ENCODE measurements around the gene ASIC3. TPM values are rescaled to one million over a fixed set of nuclear protein-coding genes. Genes with fewer than 3 reads are reported as not detected.

The ASIC3 gene
- total RNA-seq, 3 donors from 2014 or later, result 1.2 to 6.5 (median 3.4) TPM

DNA sequence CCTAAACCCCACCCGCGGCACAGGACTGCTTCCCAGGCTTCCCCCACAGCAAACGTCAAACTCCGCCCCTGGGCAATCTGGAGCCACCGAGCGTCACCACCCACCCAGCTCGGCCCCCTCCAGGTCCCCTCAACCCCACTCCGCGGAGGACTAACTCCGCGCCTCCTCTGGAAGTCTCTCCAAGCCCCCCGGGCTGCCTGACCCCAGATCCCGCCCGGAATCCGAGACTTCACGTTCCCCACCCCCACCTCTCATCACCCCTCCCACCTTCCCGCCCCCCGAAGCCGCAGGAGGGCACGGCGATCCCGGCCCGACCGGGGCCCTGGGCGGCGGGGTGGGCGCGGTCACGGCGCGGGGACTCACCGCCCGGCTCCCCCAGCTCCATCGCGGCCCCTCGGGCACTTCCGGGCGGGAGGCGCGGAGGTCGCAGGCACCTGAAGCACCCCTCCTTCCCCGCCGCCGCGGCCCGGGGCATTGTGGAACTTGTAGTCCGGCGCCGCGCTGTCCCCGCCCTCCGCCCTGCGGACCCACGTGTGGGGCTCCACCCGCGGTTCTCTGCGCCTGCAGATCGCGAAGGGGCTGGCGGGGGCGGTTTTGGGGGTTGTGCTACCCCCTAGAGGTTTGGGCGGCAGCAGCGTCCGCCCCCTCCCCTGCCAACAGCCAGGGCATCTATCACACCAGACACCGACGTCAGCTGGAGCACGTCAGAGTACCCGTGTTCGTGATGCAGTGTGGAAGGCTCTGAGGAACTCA is 34.9 kb downstream of the ASIC3 start, which contains the start of gene TMUB1:
TMUB1 (minus strand) TSS at position 423 of the 753 bp plus-strand sequence. CDS start 930 bp downstream, outside the sequence.
- DNase-seq, result peak; percentile 84 to 92 (median 88)
- Histone ChIP-seq H3K4me3 (peak within 1 kb of the TSS; percentile 81), H3K4me1 (ENCODE audit: low read depth) (peaks cover 40% of the 10 kb centered on the region), H3K9me3 (no peaks in the 10 kb centered on the region), H3K36me3 (ENCODE audit: low read depth) (no peaks in the 10 kb centered on the region)
- intact Hi-C loops (cut with DNase I, micrococcal nuclease), result no loop called here
- TF ChIP-seq, protein P1, sequence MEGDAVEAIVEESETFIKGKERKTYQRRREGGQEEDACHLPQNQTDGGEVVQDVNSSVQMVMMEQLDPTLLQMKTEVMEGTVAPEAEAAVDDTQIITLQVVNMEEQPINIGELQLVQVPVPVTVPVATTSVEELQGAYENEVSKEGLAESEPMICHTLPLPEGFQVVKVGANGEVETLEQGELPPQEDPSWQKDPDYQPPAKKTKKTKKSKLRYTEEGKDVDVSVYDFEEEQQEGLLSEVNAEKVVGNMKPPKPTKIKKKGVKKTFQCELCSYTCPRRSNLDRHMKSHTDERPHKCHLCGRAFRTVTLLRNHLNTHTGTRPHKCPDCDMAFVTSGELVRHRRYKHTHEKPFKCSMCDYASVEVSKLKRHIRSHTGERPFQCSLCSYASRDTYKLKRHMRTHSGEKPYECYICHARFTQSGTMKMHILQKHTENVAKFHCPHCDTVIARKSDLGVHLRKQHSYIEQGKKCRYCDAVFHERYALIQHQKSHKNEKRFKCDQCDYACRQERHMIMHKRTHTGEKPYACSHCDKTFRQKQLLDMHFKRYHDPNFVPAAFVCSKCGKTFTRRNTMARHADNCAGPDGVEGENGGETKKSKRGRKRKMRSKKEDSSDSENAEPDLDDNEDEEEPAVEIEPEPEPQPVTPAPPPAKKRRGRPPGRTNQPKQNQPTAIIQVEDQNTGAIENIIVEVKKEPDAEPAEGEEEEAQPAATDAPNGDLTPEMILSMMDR (IDR thresholded peaks at IDR 0.05), result no peak
- ATAC-seq, result peak; percentile 39

DNA sequence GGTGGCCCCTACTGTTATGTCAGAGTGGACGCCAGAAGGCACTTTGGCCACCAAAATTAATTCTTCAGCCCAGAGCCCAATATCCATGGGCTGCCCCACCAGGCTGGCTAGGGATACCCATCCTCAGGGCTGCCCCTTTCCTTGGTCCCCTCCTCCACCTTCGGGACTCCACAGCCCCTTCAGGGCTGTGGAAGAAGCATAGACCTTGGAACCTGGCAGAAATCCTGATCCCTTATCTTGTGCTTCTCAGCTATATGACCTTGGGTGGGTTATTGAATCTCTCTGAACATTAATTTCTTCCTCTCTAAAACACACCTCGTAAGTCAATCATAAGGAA is 35.5 kb downstream of the ASIC3 start:
- TF ChIP-seq, protein P1 (IDR thresholded peaks at IDR 0.05), result no peak
- H3K4me1 ChIP-seq (ENCODE audit: low read depth), result peaks cover 46% of the 10 kb centered on the region
- H3K9me3 ChIP-seq, result no peaks in the 10 kb centered on the region
- no peak for DNase-seq
- H3K4me3 ChIP-seq, result no peak overlapping the region
- intact Hi-C loops (cut with DNase I, micrococcal nuclease), result no loop called here
- no peak for ATAC-seq
- no peaks in the 10 kb centered on the region for H3K36me3 ChIP-seq (ENCODE audit: low read depth)

- TF ChIP-seq, protein P1 (IDR thresholded peaks at IDR 0.05), result no peak
- Histone ChIP-seq H3K36me3 (ENCODE audit: low read depth) (no peaks in the 10 kb centered on the region), H3K9me3 (no peaks in the 10 kb centered on the region), H3K4me1 (ENCODE audit: low read depth) (peaks cover 44% of the 10 kb centered on the region), H3K4me3 (no peak overlapping the region)
- peak in 1 of 3 donors; percentile 27 for DNase-seq
- ATAC-seq, result no peak
- intact Hi-C loops (cut with DNase I, micrococcal nuclease), result no loop called here
These were observed 37.0 kb downstream of the ASIC3 start for GRCh38 chr7:151085329-151085690.

GRCh38 chr7:151085691-151086620 is 37.6 kb downstream of the ASIC3 start, which contains the start of gene AGAP3:
Gene AGAP3, plus strand, starts transcription at chr7:151086475. Its CDS starts 267 bp downstream, at chr7:151086742.
- Histone ChIP-seq H3K9me3 (no peaks in the 10 kb centered on the region), H3K4me1 (ENCODE audit: low read depth) (peaks cover 43% of the 10 kb centered on the region), H3K36me3 (ENCODE audit: low read depth) (no peaks in the 10 kb centered on the region), H3K4me3 (peak within 1 kb of the TSS; percentile 32)
- DNase-seq, result peak; percentile 87 to 93 (median 91)
- ATAC-seq, result peak; percentile 61
- intact Hi-C loops (cut with DNase I, micrococcal nuclease), result no loop called here
- TF ChIP-seq, protein P1 (IDR thresholded peaks at IDR 0.05), result no peak

GRCh38 chr7:151086802-151087244 is 38.5 kb downstream of the ASIC3 start:
- TF ChIP-seq, protein P1 (IDR thresholded peaks at IDR 0.05), result no peak
- Histone ChIP-seq H3K4me3 (peak overlapping the region; percentile 32), H3K9me3 (no peaks in the 10 kb centered on the region), H3K4me1 (ENCODE audit: low read depth) (peaks cover 35% of the 10 kb centered on the region), H3K36me3 (ENCODE audit: low read depth) (no peaks in the 10 kb centered on the region)
- ATAC-seq (no peak), DNase-seq (peak in 1 of 3 donors; percentile 38)
- intact Hi-C loops (cut with DNase I, micrococcal nuclease), result no loop called here

All from mucosa of descending colon (tissue), 3 donors.